Measurements from ENCODE around the gene GPR142.

GRCh38 chr17:74343526-74344284, 23.6 kb upstream of the GPR142 start:
- no peak for TF ChIP-seq TOX (CRISPR knock-in tag; IDR thresholded peaks at IDR 0.05; ENCODE audit: borderline replicate concordance)
- TF ChIP-seq PATZ1 (CRISPR knock-in tag; IDR thresholded peaks at IDR 0.05; ENCODE audit: borderline replicate concordance): no peak
- no peak for TF ChIP-seq ZFP3 (CRISPR knock-in tag; IDR thresholded peaks at IDR 0.05)
- no peak for TF ChIP-seq ARNTL (CRISPR knock-in tag; IDR thresholded peaks at IDR 0.05; ENCODE audit: borderline replicate concordance, low read depth)
- TF ChIP-seq ZFP30 (CRISPR knock-in tag; IDR thresholded peaks at IDR 0.05): no peak
- TF ChIP-seq SNAI2 (CRISPR knock-in tag; IDR thresholded peaks at IDR 0.05): no peak
- no peak for TF ChIP-seq CREB5 (CRISPR knock-in tag; IDR thresholded peaks at IDR 0.05; ENCODE audit: low read depth)
- no peak for TF ChIP-seq TCF4 (CRISPR knock-in tag; IDR thresholded peaks at IDR 0.05; ENCODE audit: borderline replicate concordance)
- TF ChIP-seq CSRNP3 (CRISPR knock-in tag; IDR thresholded peaks at IDR 0.05): no peak
- no peak for TF ChIP-seq BACH2 (CRISPR knock-in tag; IDR thresholded peaks at IDR 0.05; ENCODE audit: borderline replicate concordance)
- TF ChIP-seq GLIS3 (CRISPR knock-in tag; IDR thresholded peaks at IDR 0.05): no peak
- TF ChIP-seq TSHZ2 (CRISPR knock-in tag; IDR thresholded peaks at IDR 0.05): no peak
- TF ChIP-seq PPARA (CRISPR knock-in tag; IDR thresholded peaks at IDR 0.05; ENCODE audit: borderline replicate concordance): no peak
